ENCODE measurements around the gene ZCCHC8.
A peak's percentile ranks its signal among the peaks of the same experiment; 100 is the strongest.
"Not testable (repeated sequence)": the region's sequence is repeated elsewhere in the genome, so short reads cannot be mapped to it uniquely, and the experiment has no call there.

Gene ZCCHC8

DNA sequence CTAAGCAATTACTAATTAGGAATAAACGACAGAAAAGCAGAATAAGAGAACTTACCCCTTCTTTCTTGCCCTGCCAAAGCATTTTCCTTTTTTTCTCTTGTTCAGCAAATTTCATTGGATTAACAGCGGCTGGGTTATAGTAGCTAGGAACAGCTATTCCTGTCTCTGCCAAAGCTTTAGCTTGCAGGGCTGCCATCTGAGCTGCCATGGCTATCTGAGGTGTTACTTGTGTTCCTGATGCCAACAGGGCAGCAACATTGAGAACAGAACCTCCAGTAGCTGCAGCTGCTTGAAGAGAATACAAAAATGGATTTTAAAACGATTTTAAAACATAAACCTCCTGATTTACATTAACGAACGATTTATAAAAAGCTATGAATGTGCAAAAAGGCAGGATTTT, 7.4 kb upstream of the ZCCHC8 start:
- no peak for DNase-seq (ENCODE audit: low spot score)

DNA sequence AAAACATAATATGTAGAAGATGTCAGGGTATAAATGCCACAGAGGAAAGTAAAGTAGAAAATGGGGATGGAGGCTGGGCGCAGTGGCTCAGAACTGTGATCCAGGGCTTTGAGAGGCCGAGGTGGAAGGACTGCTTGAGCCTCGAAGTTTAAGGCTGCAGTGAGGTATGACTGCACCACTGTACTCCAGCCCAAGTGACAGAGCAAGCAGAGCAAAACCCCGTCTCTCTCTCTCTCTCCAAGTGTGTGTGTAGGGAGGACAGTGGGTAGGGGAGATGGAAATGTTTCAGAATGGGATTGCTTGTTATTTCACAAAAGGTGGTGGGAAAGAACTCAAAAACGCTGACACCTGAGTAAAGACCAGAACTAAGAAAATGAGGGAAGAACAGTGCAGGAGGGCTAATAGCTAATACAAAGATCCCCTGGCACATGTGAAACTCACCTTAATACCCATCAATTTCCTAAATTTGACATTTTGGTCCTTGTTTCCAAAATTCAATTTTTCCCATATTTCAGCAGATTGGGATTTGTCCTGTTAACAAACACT, 5.7 kb upstream of the ZCCHC8 start:
- no peak for DNase-seq (ENCODE audit: low spot score)

DNA sequence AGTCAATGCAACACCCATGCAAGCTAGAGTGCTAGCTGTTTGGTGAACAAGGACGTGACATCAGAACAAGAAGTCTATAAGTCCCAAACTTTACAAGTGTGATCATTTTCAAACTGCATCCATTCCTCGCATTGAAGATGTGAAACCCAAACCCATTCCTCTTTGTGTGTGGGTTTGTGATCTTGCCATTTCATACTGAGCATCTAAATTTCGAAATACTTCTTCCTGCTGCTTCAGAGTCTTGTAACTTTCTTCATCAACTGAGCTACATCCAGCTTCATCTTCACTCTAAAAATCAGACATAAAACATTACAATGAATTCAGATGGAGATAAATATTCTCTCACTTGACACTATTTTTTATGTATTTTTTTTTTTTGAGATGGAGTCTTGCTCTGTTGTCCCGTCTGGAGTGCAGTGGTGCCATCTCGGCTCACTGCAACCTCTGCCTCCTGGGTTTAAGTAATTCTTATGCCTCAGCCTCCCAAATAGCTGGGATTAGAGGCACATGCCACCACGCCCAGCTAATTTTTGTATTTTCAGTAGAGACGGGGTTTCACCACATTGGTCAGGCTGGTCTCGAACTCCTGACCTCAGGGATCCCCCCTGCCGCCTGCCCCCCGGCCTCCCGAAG, 4.8 kb upstream of the ZCCHC8 start:
- DNase-seq (ENCODE audit: low spot score): no peak

DNA sequence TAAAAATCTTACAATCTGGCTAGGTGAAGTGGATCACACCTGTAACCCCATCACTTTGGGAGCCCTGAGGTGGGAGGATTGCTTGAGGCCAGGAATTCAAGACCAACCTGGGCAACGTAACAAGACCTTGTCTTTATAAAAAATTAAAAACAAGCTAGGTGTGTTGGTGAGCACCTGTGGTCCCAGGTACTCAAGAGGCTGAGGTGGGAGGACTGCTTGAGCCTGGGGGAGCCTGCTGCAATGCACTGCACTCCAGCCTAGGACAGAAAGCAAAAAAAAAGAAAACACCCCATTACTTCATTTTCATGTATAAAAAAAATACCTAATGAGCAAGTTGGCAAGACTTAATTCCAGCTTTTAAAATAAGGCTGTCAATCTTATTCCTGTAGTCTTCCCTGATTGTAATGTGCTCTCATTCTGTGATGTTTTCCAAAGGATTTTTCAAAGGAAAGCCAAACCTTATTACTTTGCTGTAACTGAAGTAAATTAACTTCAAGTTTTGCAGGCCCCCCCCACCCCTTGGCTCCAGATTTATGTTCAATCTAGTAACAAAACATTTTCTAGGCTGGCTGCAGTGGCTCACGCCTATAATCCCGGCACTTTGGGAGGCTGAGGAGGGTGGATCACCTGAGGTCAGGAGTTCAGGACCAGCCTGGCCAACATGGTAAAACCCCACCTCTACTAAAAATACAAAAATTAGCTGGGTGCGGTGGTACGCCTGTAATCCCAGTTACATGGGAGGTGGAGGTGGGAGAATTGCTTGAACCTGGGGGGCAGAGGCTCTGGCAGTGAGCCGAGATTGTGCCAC, 3.3 kb upstream of the ZCCHC8 start:
- DNase-seq (ENCODE audit: low spot score): no peak

DNA sequence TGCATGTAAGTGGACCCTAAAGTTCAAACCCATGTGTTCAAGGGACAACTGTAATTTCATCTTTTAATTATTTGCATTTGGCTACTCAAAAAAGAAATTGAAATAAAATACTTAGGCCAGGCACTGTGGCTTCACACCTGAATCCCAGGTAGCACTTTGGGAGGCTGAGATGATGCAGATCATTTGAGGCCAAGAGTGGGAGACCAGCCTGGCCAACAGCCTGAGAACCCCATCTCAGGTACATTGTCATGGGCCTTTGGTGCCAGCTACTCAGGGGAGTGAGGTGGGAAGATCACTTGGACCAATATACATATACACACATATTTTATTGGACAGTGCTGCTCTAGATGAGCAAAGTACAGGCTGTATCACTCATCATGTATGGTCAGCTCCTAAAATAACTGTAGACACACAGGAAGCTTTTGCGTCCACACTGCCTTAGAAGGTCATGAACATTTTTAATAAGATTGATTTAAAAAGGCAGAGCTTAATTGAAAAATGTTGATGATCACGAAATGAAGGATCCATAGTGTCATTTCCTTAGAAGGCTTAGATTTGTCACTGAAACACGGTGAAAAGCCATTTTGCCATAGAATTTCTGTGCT, 2.5 kb upstream of the ZCCHC8 start:
- no peak for DNase-seq (ENCODE audit: low spot score)

DNA sequence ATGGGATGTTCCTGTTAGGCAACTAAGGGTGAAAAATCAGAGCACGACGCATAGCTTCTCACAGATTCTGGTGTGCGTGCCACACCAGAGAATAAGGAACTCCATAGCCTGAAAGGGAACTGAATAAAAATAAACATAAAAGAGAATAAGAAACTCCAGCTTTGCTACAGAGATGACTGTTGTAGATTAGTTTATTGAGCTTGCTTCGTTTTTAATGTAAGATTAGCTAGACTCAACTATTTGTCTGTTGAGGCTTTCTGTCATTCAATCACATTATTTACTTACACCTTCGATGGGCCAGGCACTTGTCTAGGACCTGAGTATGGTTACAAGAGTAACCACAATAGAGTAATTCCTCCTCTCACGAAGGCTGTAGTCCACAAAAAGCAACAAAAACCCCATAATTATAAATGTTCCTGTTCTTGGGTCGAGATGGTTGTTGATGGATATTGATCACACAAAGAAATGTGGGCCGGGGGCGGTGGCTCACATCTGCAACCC, 807 bp upstream of the ZCCHC8 start:
- no peak for DNase-seq (ENCODE audit: low spot score)

DNA sequence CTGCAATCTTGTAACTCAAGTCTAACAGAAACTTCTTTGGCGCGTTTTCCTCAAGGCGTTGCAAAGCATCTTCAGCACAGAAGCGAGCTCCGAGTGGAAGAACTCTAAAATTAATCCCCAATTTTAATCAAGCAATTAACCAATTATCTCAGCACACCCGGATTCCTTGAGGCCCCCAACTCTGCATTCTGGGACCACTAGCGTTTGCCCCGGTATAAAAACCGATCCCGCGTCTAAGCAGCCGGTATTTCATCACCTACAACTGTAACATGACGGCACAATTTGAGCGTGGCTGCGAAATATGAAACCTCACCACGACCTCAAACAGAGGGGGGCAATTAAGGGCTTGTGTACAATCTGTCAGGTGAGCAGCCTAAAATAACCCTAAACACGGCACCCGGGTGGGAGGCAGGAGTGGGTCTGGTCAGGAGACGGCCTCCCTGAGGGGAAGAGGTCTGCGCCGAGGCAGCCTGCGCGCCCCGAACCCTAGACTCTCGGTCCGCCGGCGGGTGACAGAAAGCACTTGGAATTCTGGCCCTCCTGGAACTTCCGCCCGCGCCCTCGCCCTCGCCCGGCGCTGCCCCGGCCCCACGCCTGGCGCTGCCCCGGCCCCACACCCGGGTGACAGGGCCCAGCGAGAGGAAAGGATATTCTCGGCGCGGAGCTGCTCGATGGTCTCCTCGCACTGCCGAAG, 594 bp downstream of the ZCCHC8 start:
- DNase-seq (ENCODE audit: low spot score): peak; percentile 4

DNA sequence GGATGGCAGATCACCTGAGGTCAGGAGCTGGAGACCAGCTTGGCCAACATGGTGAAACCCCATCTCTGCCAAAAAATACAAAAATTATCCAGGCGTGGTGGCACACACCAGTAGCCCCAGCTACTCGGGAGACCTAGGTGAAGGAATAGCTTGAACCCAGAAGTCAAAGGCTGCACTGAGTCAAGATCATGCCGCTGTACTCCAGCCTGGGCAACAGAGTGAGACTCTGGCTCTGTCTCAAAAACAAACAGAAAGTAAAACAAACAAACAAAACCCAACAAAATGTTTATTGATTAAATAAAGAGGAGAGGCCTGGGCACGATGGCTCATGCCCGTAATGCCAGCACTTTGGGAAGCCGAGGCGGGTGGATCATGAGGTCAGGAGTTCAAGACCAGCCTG, 5.5 kb downstream of the ZCCHC8 start:
- no peak for DNase-seq (ENCODE audit: low spot score)

DNA sequence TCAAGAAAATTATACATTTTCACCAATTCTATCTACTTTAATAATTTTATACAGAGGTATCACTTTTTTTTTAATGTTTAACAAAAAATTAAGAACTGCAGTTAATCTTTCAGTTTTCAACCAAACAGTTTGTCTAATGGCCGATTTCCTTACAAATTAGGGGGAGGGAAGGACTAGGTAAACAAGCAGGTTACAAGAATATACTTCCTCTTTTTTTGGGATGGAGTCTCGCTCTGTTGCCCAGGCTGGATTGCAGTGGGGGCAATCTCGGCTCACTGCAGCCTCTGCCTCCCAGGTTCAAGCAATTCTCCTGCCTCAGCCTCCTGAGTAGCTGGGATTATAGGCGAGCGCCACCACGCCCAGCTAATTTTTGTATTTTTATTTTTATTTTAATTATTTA, 7.5 kb downstream of the ZCCHC8 start:
- not testable (repeated sequence) for DNase-seq (ENCODE audit: low spot score)

DNA sequence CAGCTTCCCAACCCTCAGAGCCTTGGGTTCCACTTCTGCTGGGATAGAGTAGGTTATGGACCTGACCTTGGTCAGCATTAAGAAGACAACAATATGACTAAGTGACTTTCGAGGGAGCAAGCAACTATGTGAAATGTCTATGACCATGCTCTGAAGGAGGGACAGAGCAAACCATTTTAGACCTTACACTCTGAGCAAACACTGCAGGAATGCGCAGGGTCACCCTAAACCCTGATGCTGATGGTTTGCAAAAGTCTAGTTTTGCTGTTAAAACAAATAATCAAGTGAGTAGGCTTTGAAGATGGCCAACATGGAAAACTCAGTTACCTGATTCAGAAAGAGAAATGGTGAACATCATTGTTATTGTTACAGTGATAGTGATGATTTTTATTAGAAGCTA, 8.7 kb downstream of the ZCCHC8 start:
- no peak for DNase-seq (ENCODE audit: low spot score)

DNA sequence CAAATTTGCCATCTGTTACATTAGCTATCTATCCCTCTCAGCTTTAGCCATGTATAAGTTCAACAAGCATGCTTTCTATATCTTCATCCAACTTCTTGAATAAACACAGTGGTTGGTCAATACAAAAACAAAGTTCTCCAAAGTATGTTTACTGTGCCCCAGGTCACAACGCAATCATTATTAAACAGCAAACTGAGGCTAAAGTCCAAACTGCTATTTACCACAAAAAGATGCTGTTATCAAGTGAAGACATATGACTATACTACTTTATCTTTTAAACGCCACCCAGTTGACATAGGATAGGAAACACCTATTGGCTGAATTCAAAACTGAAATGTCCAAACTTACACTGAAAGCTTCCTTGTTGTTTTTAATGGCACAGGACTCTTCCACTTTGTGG, 11.7 kb downstream of the ZCCHC8 start:
- DNase-seq (ENCODE audit: low spot score): no peak

DNA sequence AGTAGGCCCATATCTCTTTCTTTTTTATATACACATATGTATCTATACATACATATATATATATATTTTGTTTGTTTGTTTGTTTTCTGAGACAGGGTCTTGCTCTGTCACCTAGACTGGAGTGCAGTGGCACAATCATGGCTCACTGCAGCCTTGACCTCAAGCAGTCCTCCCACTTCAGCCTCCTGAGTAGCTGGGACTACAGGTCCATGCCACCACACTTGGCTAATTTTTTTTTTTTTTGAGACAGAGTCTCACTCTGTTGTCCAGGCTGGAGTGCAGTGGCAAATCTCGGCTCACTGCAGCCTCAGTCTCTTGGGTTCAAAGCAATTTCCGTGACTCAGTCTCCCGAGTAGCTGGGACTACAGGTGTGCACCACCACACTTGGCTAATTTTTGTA, 12.9 kb downstream of the ZCCHC8 start:
- not testable (repeated sequence) for DNase-seq (ENCODE audit: low spot score)

DNA sequence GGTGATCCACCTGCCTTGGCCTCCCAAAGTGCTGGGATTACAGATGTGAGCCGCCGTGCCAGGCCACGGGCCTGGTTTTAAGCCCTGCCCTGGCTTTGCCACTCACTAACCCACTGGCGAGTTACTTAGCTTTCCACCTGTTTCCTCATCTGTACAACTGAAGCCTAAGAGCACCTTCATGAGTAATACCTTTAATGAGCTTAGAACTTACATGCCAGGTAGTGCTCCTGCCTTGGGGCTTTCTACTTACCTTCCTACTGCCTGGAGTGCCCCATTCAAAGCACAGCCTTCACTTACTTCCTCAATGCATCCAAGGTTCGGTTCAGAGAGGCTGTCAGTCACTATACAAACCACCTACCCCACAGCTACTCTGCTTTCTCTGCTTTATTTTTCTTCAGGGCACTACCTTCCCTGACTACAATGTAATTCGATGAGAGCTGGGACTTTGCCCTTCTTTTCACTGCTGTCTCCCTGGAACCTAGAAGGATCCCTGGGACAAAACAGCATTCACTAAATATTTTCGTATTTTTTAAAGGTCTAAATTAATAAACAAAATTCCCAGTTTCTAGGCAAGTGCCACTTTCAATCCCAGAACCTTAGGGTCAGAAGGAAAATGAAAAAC, 13.8 kb downstream of the ZCCHC8 start:
- DNase-seq (ENCODE audit: low spot score): no peak

DNA sequence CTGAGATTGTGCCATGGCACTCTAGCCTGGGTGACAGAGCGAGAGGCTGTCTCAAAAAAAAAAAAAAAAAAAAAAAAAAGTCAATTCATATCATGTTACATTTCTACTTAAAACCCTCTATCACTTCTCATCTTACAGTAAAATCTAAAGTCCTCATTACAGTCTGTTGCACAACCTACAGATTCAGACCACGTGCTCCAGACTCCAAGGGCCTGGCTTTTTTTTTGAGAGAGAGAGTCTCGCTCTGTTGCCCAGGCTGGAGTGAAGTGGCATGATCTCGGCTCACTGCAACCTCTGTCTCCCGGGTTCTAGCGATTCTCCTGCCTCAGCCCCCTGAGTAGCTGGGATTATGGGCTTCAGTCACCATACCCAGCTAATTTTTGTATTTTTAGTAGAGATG, 14.4 kb downstream of the ZCCHC8 start:
- not testable (repeated sequence) for DNase-seq (ENCODE audit: low spot score)

DNA sequence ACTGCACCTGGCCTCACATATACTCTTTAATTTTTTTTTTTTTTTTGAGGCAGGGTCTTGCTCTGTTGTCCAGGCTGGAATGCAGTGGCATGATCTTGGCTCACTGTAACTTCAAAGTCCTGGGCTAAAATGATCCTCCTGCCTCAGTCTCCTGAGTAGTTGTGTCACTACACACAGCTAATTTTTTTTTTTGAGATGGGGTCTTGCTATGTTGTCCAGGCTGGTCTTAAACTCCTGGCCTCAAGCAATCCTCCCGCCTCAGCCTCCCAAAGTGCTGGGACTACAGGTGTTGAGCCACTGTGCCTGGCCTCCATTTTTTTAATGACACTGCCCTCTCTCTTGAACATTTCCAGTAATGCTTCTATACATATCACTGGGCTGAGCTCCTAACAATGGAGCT, 16.3 kb downstream of the ZCCHC8 start:
- not testable (repeated sequence) for DNase-seq (ENCODE audit: low spot score)

DNA sequence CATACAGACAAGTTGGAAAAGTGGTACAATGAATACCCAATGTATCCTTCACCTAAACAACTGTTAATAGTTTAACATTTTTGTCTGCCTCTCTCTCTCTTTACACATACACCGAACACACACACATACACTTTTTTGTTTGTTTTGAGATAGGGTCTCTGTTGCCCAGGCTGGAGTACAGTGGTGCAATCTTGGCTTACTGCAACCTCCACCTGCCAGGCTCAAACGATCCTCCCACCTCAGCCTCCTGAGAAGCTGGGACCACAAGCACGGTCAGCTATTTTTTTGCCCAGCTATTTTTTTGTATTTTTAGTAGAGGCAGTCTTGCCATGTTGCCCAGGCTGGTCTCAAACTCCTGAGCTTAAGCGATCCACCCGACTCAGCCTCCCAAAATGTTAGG, 16.8 kb downstream of the ZCCHC8 start:
- no peak for DNase-seq (ENCODE audit: low spot score)

DNA sequence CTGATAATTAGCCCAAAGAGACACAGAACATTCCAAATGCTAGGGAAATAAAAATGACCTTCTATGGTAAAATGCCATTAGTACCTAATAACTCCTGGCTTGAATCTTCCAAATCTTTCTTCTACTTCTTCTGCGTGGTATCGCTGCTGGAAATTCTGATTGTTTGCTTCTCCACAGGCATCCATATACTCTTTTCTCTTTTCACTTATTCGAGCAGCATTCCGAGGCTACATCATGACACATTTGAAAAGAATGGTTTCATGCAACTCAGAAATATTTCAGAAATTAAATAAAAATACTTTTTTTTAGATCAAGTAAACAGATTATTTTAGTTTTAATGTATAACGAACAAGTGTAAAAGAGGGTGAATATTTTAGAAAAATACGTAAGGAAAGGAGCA, 18.9 kb downstream of the ZCCHC8 start:
- DNase-seq (ENCODE audit: low spot score): no peak

DNA sequence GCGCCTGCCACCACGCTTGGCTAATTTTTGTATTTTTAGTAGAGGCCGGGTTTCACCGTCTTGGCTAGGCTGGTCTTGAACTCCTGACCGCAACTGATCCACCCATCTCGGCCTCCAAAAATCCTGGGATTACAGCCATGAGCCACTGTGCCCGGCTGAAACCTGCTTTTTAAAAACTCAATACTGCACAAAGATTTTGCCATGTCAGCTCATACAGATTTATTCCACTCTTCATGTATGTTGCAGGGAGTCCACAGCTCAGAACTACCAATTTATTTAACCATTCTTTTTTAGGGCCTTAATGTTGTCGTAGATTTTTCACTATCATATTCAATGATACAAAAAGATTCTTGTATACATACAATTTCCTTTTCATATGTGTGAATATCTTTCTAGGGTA, 20.0 kb downstream of the ZCCHC8 start:
- DNase-seq (ENCODE audit: low spot score): no peak

DNA sequence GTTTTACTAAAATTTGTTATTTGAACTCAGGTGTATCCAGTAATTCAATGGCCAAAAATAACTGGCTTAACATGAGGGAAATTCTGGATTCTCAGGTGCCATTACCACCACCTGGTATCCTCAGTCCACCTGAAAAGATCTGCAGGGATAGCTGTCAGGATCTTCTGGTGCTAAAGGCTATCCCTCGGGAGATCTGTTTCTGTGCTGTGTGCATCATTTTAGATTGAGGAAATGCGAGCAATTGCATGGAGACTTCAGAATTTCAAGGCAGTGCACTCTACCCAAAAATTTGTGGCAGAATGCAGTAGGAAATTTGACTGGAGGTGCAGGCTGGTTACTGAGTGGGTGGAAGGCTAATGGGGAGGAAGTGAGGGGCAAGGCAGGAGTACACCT, 26.4 kb downstream of the ZCCHC8 start:
- DNase-seq (ENCODE audit: low spot score): no peak

DNA sequence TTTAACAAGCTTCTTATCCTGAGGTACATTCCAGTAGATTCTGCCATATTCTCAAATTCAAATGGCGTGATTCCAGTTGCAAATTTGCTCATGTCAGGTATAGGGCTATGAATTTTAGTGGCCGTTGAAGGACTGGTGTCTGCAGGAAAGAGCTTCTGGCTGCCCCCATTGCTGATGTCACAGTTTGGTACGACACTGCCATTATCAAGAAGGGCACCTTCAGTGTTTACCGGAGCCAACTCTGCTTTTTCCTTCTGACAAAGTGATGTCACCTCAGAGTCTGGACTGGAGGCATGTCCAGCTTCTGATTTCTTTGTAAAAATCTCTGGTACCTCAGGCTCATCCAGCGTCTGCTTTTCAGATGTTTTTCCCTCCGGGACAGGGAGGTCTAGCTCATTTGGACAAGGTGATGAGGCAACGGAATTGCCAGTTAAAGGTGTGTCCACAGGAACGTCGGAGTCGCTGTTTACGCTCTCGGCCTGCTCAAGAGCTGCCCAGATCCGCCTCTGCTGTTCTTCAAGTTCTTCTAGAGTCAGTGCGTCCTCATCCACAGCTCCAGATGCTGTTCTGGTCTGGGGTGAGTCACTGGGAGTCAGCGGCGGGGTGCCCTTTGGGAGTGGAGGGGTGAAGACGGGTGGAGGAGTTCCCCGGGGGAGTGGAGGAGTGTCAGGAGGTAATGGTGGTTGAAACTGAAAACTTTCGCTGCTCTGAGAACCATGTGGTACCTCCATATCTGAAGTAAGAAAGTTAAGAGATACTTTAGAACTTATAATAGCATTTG, 27.0 kb downstream of the ZCCHC8 start:
- no peak for DNase-seq (ENCODE audit: low spot score)
